Fibroblast of villous mesenchyme (primary cell): ENCODE results near the gene KLB. TPM values are rescaled to one million over a fixed set of nuclear protein-coding genes. Genes with fewer than 3 reads are reported as not detected.

ENCODE experiments used
- DNase-seq: peaks from one replicate; pipeline ENCODE4 v3.0.0-alpha.2; 2010; ENCODE audit warnings: low read depth
- H3K4me3 ChIP-seq: 2 replicates; pipeline ENCODE4 v1.5.1; 2011; ENCODE audit warnings: low read depth, mild to moderate bottlenecking, low read length
- small RNA-seq: library from RNA; depleted of rRNA; stranded (forward); fragments of <200 nt; gene quantifications from one replicate; pipeline ENCODE3, GENCODE V24; 2012
- total RNA-seq: library from RNA; depleted of rRNA; stranded (reverse); fragments of >200 nt; gene quantifications from 2 replicates; pipeline ENCODE4 v1.2.3, GENCODE V29; 2012
- TF ChIP-seq, protein P1 (sequence below): IDR thresholded peaks from 2 replicates; pipeline ENCODE4 v1.5.1; 2012; ENCODE audit warnings: low read depth, mild to moderate bottlenecking, low read length; ENCODE audit not compliant: insufficient read depth

The KLB gene
- total RNA-seq, 1 donor, result not detected

DNA sequence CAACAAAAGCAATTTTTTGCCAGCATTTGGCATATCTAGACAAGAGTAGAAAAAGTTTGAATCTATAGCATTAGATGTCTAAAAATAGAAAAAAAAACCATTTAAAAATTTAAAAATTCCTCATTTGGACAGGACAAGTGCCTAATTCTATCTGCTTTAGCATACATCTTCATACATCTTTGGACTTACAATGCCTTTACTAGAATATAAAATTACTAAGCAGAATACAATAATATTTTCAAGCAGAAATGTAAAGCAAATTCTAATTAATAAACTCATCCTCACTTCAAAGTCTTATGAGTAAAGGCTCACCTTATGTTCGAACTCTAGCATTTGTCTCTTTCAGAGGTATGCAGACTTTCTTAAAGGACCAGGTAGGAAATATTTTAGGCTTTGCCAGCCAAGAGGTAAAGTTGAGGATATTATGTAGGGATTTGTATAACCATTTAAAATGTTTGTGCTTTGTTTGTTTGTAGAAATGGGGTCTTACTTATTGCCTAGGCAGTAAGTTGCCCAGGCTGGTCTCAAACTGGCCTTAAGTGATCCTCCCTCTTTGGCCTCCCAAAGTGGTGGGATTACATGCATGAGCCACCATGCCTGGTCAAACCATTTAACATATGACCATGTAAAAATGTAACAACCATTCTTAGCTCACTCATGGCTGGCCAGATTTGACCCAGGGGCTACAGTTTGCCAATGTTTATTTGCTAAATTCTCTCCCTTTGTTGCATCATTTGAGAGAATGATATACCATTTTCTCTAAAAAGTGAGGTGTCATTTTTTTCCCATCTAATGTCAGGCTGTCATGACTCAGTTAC, 91.4 kb downstream of the KLB start:
- TF ChIP-seq, protein P1, sequence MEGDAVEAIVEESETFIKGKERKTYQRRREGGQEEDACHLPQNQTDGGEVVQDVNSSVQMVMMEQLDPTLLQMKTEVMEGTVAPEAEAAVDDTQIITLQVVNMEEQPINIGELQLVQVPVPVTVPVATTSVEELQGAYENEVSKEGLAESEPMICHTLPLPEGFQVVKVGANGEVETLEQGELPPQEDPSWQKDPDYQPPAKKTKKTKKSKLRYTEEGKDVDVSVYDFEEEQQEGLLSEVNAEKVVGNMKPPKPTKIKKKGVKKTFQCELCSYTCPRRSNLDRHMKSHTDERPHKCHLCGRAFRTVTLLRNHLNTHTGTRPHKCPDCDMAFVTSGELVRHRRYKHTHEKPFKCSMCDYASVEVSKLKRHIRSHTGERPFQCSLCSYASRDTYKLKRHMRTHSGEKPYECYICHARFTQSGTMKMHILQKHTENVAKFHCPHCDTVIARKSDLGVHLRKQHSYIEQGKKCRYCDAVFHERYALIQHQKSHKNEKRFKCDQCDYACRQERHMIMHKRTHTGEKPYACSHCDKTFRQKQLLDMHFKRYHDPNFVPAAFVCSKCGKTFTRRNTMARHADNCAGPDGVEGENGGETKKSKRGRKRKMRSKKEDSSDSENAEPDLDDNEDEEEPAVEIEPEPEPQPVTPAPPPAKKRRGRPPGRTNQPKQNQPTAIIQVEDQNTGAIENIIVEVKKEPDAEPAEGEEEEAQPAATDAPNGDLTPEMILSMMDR, result no peak
- no peak overlapping the region for H3K4me3 ChIP-seq
- DNase-seq, result no peak

DNA sequence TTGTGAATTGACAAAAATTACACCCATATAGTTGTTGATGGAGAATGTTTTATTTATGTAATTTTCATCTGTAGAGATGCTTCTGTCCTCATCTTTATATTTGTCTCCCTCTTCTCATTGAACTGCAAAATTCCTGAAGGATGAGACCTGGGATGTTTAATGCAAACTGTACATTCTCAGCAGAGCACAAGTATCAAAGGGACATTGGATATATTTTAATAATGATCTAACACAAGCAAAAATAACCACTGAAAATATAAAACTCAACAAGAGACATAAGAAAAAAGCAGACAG, 91.9 kb downstream of the KLB start:
- TF ChIP-seq, protein P1, result no peak
- H3K4me3 ChIP-seq, result no peak overlapping the region
- no peak for DNase-seq

Small RNAs within 50 kb of the gene (small RNA-seq; reads per million reads assigned to genes)
- gene MIR5591 (not detected), gene RF00019 (not detected), gene RNU6-887P (not detected)

Other genes with a start within 250 kb of the KLB start
- 29.6 and 32.0 TPM in 2 replicates for gene WDR19, start 224.4 kb upstream of the KLB start, total RNA-seq
- 55.3 and 56.0 TPM in 2 replicates for gene RFC1, start 40.6 kb upstream of the KLB start, total RNA-seq
- gene RPL9, start 52.0 kb downstream of the KLB start, total RNA-seq, result 1,596 and 2,358 TPM in 2 replicates
- 6.1 and 6.9 TPM in 2 replicates for gene LIAS, start 52.1 kb downstream of the KLB start, total RNA-seq
- 159 and 163 TPM in 2 replicates for gene UGDH, start 120.5 kb downstream of the KLB start, total RNA-seq
- 24.5 and 29.4 TPM in 2 replicates for gene SMIM14, start 231.9 kb downstream of the KLB start, total RNA-seq